ENCODE measurements around the gene AKIP1. TPM values are rescaled to one million over a fixed set of nuclear protein-coding genes. Genes with fewer than 3 reads are reported as not detected.

The AKIP1 gene
- total and polyA plus RNA-seq, 10 of the 15 experiments (the other 5 are each of a cell fraction or from before 2014, with no cell fraction given), result 5.1 to 38.9 (median 30.5) TPM

DNA sequence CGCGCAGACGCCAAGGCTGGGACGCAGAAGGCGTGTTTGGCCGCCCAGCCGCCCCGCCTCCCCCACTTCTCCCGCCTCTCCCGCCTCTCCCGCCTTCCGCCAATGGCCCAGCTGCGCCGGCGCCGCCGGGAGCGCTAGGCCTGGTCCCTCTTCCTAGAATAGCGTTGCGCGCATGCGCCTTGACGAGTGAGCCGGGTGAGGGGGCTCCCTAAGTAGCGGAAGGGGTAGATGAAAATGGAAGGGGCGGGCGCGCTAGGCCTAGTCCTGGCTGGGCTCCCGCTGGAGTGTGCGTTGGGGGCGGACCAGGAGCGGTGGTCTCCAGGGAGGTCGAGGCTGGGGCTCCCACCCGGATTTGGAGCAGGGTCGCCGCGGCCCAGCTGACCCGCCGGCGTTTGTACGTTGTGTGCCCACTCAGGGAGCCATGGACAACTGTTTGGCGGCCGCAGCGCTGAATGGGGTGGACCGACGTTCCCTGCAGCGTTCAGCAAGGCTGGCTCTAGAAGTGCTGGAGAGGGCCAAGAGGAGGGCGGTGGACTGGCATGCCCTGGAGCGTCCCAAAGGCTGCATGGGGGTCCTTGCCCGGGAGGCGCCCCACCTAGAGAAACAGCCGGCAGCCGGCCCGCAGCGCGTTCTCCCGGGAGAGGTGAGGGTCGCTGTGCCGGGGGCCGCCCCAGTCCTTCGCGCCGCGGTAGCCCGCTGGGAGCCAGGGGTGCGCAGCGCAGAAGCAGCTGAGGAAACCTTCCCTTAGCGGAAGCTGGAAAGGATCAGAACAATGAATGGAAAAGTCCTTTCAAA lies at the start of gene AKIP1 (continued):
- no peak for TF ChIP-seq SP1 (IDR thresholded peaks at IDR 0.05; ENCODE audit: low read depth, low read length)
- TF ChIP-seq TBL1XR1 (IDR thresholded peaks at IDR 0.05; ENCODE audit: low read depth, low read length), result no peak
- TF ChIP-seq NBN (IDR thresholded peaks at IDR 0.05), result 0 out of 2 replicates have a peak, but pooled peaks have one; percentile 15
- TF ChIP-seq POU2F2 (IDR thresholded peaks at IDR 0.05; ENCODE audit: borderline replicate concordance, low read depth, low read length), result 0 out of 3 replicates have a peak, but pooled peaks have one; percentile 8
- TF ChIP-seq NFYA (IDR thresholded peaks at IDR 0.05; ENCODE audit: borderline replicate concordance, low read depth, low read length), result no peak
- TF ChIP-seq SMAD1 (IDR thresholded peaks at IDR 0.05; ENCODE audit: low read depth, partially characterized antibody), result no peak
- no peak for TF ChIP-seq CHD2 (IDR thresholded peaks at IDR 0.05; ENCODE audit: borderline replicate concordance, low read depth, low read length)
- TF ChIP-seq, protein P1, sequence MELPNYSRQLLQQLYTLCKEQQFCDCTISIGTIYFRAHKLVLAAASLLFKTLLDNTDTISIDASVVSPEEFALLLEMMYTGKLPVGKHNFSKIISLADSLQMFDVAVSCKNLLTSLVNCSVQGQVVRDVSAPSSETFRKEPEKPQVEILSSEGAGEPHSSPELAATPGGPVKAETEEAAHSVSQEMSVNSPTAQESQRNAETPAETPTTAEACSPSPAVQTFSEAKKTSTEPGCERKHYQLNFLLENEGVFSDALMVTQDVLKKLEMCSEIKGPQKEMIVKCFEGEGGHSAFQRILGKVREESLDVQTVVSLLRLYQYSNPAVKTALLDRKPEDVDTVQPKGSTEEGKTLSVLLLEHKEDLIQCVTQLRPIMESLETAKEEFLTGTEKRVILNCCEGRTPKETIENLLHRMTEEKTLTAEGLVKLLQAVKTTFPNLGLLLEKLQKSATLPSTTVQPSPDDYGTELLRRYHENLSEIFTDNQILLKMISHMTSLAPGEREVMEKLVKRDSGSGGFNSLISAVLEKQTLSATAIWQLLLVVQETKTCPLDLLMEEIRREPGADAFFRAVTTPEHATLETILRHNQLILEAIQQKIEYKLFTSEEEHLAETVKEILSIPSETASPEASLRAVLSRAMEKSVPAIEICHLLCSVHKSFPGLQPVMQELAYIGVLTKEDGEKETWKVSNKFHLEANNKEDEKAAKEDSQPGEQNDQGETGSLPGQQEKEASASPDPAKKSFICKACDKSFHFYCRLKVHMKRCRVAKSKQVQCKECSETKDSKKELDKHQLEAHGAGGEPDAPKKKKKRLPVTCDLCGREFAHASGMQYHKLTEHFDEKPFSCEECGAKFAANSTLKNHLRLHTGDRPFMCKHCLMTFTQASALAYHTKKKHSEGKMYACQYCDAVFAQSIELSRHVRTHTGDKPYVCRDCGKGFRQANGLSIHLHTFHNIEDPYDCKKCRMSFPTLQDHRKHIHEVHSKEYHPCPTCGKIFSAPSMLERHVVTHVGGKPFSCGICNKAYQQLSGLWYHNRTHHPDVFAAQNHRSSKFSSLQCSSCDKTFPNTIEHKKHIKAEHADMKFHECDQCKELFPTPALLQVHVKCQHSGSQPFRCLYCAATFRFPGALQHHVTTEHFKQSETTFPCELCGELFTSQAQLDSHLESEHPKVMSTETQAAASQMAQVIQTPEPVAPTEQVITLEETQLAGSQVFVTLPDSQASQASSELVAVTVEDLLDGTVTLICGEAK (IDR thresholded peaks at IDR 0.05; ENCODE audit: borderline replicate concordance), result no peak
- no peak for TF ChIP-seq ATF7 (IDR thresholded peaks at IDR 0.05; ENCODE audit: low read depth)
- TF ChIP-seq NR2C2 (IDR thresholded peaks at IDR 0.05; ENCODE audit: borderline replicate concordance, control insufficient read depth, insufficient read length, low read depth), result no peak
- TF ChIP-seq EED (IDR thresholded peaks at IDR 0.05; ENCODE audit: low read depth), result peak; percentile 84
- peak; percentile 55 for TF ChIP-seq HDAC6 (IDR thresholded peaks at IDR 0.05; ENCODE audit: unreplicated experiment)
- TF ChIP-seq MYC (IDR thresholded peaks at IDR 0.05; ENCODE audit: insufficient read depth, insufficient read length, insufficient replicate concordance, low read length, severe bottlenecking), result no peak
- TF ChIP-seq NFYB (IDR thresholded peaks at IDR 0.05; ENCODE audit: insufficient read depth, low read depth, low read length), result peak; percentile 32; the same call in 1 of the 2 replicates
- TF ChIP-seq LARP7 (IDR thresholded peaks at IDR 0.05), result peak; percentile 67; the same call in 1 of the 2 replicates
- no peak for TF ChIP-seq SMARCA5 (IDR thresholded peaks at IDR 0.05)
- TF ChIP-seq, protein P2, sequence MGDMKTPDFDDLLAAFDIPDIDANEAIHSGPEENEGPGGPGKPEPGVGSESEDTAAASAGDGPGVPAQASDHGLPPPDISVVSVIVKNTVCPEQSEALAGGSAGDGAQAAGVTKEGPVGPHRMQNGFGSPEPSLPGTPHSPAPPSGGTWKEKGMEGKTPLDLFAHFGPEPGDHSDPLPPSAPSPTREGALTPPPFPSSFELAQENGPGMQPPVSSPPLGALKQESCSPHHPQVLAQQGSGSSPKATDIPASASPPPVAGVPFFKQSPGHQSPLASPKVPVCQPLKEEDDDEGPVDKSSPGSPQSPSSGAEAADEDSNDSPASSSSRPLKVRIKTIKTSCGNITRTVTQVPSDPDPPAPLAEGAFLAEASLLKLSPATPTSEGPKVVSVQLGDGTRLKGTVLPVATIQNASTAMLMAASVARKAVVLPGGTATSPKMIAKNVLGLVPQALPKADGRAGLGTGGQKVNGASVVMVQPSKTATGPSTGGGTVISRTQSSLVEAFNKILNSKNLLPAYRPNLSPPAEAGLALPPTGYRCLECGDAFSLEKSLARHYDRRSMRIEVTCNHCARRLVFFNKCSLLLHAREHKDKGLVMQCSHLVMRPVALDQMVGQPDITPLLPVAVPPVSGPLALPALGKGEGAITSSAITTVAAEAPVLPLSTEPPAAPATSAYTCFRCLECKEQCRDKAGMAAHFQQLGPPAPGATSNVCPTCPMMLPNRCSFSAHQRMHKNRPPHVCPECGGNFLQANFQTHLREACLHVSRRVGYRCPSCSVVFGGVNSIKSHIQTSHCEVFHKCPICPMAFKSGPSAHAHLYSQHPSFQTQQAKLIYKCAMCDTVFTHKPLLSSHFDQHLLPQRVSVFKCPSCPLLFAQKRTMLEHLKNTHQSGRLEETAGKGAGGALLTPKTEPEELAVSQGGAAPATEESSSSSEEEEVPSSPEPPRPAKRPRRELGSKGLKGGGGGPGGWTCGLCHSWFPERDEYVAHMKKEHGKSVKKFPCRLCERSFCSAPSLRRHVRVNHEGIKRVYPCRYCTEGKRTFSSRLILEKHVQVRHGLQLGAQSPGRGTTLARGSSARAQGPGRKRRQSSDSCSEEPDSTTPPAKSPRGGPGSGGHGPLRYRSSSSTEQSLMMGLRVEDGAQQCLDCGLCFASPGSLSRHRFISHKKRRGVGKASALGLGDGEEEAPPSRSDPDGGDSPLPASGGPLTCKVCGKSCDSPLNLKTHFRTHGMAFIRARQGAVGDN (IDR thresholded peaks at IDR 0.05), result no peak
- TF ChIP-seq SREBF2 (IDR thresholded peaks at IDR 0.05; ENCODE audit: low read length), result no peak
- 0 out of 2 replicates have a peak, but pooled peaks have one; percentile 34 for TF ChIP-seq HDGF (IDR thresholded peaks at IDR 0.05)
- no peak for TF ChIP-seq PAX5 (IDR thresholded peaks at IDR 0.05; ENCODE audit: borderline replicate concordance, low read depth, low read length)
- no peak for TF ChIP-seq SPI1 (IDR thresholded peaks at IDR 0.05; ENCODE audit: borderline replicate concordance, insufficient read depth, low read depth, low read length)
